Measurements from ENCODE around the gene SATB2.

SATB2 gene

DNA sequence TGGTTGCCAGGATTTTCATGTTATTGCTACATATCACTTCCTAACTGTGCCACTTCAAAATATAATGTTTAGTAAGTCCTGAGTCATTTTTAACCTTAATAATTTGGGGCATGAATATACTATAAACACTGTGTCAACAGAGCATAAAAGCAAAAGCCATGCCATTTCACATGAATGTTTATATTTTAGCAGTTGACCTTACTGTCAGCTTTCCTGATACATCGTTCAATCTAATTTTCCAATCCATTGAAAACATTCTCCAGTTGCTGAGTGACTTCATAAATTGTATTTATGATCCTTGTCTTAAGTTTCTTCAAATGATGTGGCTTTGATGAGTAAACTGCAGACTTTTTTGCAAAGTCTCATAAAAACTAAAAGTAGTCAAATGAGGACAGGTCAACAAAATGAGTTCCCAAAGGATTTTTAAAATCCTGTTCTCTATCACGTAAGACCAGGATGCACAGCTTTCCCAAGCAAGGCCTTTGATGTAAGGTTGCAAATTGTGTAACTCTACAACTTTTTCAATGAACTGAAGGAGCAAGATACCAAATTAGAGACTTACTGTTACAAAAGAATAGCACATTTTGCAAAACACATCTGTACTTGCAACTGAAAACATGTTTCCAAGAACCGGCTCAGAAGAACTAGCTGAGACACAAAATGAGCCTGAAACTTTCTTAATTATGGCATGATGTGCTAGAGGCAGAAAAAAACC is 117.7 kb downstream of the SATB2 start:
- H2AFZ ChIP-seq (ENCODE audit: low read length): no peak overlapping the region
- no peak overlapping the region for H3K14ac ChIP-seq (ENCODE audit: low read length)
- no peak overlapping the region for H4K91ac ChIP-seq (ENCODE audit: low read depth, low read length, poor library complexity)
- no peak overlapping the region for H3K9ac ChIP-seq (ENCODE audit: low read depth, low read length, poor library complexity)
- H2AK5ac ChIP-seq (ENCODE audit: low read depth, low read length): no peak overlapping the region
- no peaks in the 10 kb centered on the region for H3K27me3 ChIP-seq (ENCODE audit: control insufficient read depth in 3 of 3, insufficient read depth in 3 of 3, low read depth in 1 of 3, low read length in 3 of 3)
- H3K23ac ChIP-seq (ENCODE audit: low read depth, low read length, poor library complexity): no peak overlapping the region
- no peak overlapping the region for H2BK15ac ChIP-seq (ENCODE audit: low read length)
- H3K79me1 ChIP-seq (ENCODE audit: low read depth, low read length): no peaks in the 10 kb centered on the region
- no peaks in the 10 kb centered on the region for H3K36me3 ChIP-seq (replicated peaks in 1 of 2; ENCODE audit: control insufficient read depth in 2 of 2, insufficient read depth in 2 of 2, low read length in 2 of 2)
- no peak for DNase-seq (ENCODE audit: low spot score)
- H2BK5ac ChIP-seq (ENCODE audit: low read length): no peak overlapping the region
- H3K4me2 ChIP-seq (ENCODE audit: insufficient read depth, low read length, poor library complexity, severe bottlenecking): no peak overlapping the region
- no peak overlapping the region for H3K27ac ChIP-seq (replicated peaks; ENCODE audit: low read length)
- no peak overlapping the region for H3K18ac ChIP-seq (ENCODE audit: low read length)
- no peak overlapping the region for H2BK12ac ChIP-seq (ENCODE audit: low read length)
- H2BK120ac ChIP-seq (ENCODE audit: low read depth, low read length): no peak overlapping the region
- H3K4me3 ChIP-seq (ENCODE audit: low read length in 2 of 2): no peak overlapping the region
- no peak overlapping the region for H4K8ac ChIP-seq (ENCODE audit: low read depth, low read length)
- WGBS, 2 donors (ENCODE audit: extremely low coverage in 2 of 2, insufficient read length in 2 of 2, insufficient replicate concordance in 1 of 2): no CpG with 5 or more reads among the region's 3 CpGs
- no peaks in the 10 kb centered on the region for H3K9me3 ChIP-seq (replicated peaks in 1 of 2; ENCODE audit: control insufficient read depth in 2 of 2, insufficient read depth in 1 of 2, low read depth in 1 of 2, low read length in 2 of 2)
- H3K4ac ChIP-seq (ENCODE audit: low read length): no peak overlapping the region
- no peaks in the 10 kb centered on the region for H3K4me1 ChIP-seq (ENCODE audit: control insufficient read depth in 2 of 2, insufficient read depth in 1 of 2, low read depth in 1 of 2, low read length in 2 of 2)

DNA sequence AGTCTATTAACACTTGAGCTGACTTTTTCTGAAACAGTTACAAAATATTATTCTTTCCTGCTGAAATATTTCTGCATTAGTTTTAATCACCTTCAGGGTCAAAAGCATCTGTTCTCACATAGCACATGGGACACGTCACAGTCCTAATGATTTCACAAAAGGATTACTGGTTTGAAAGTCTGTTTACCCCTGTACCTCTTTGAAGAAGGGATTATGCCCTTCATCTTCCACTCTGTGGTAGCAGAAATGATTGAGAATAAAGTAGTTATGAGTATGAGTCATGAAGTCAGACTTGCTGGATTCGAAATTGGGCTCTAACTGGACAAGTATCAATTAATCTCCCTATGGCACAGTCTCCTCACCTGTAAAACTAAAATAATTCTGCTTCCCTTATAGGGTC is 121.2 kb downstream of the SATB2 start:
- Histone ChIP-seq H4K8ac (ENCODE audit: low read depth, low read length) (no peak overlapping the region), H3K18ac (ENCODE audit: low read length) (no peak overlapping the region)

DNA sequence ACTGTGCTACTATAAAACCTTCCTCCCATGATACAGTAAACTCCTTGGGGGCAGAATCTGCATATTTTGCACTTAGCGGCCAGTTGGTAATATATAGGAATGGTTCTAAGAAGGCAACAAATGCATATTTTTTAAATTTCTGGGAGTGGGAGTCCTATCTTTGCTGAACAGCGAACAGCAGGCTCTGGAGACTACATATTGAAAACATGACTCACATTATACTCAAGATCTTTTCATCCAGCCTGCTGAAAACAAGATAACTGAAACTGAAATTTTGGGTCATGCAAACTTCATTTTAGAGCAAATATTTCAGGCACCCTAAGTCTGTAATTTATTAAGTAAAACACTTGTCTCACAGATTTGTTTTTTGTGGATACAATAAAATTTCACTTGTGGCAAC is 122.2 kb downstream of the SATB2 start:
- Histone ChIP-seq H3K4ac (ENCODE audit: low read length) (no peak overlapping the region), H2BK15ac (ENCODE audit: low read length) (no peak overlapping the region), H3K4me1 (ENCODE audit: control insufficient read depth in 2 of 2, insufficient read depth in 1 of 2, low read depth in 1 of 2, low read length in 2 of 2) (no peaks in the 10 kb centered on the region), H3K9me3 (replicated peaks in 1 of 2; ENCODE audit: control insufficient read depth in 2 of 2, insufficient read depth in 1 of 2, low read depth in 1 of 2, low read length in 2 of 2) (no peaks in the 10 kb centered on the region), H3K14ac (ENCODE audit: low read length) (no peak overlapping the region), H4K8ac (ENCODE audit: low read depth, low read length) (no peak overlapping the region), H2BK120ac (ENCODE audit: low read depth, low read length) (no peak overlapping the region), H2BK5ac (ENCODE audit: low read length) (no peak overlapping the region), H3K79me1 (ENCODE audit: low read depth, low read length) (no peaks in the 10 kb centered on the region), H3K18ac (ENCODE audit: low read length) (no peak overlapping the region), H3K27me3 (ENCODE audit: control insufficient read depth in 3 of 3, insufficient read depth in 3 of 3, low read depth in 1 of 3, low read length in 3 of 3) (no peaks in the 10 kb centered on the region), H3K23ac (ENCODE audit: low read depth, low read length, poor library complexity) (no peak overlapping the region), H3K4me3 (ENCODE audit: low read length in 2 of 2) (no peak overlapping the region), H3K4me2 (ENCODE audit: insufficient read depth, low read length, poor library complexity, severe bottlenecking) (no peak overlapping the region), H3K36me3 (replicated peaks in 1 of 2; ENCODE audit: control insufficient read depth in 2 of 2, insufficient read depth in 2 of 2, low read length in 2 of 2) (no peaks in the 10 kb centered on the region), H3K27ac (replicated peaks; ENCODE audit: low read length) (no peak overlapping the region), H3K9ac (ENCODE audit: low read depth, low read length, poor library complexity) (no peak overlapping the region), H2AK5ac (ENCODE audit: low read depth, low read length) (no peak overlapping the region), H4K91ac (ENCODE audit: low read depth, low read length, poor library complexity) (no peak overlapping the region), H2BK12ac (ENCODE audit: low read length) (no peak overlapping the region), H2AFZ (ENCODE audit: low read length) (no peak overlapping the region)
- no CpG with 5 or more reads among the region's 2 CpGs for WGBS, 2 donors (ENCODE audit: extremely low coverage in 2 of 2, insufficient read length in 2 of 2, insufficient replicate concordance in 1 of 2)
- no peak for DNase-seq (ENCODE audit: low spot score)

More for the DNA sequence above, 121.2 kb downstream of the SATB2 start:
- Histone ChIP-seq H3K4me1 (ENCODE audit: control insufficient read depth in 2 of 2, insufficient read depth in 1 of 2, low read depth in 1 of 2, low read length in 2 of 2) (no peaks in the 10 kb centered on the region), H3K9ac (ENCODE audit: low read depth, low read length, poor library complexity) (no peak overlapping the region), H2BK5ac (ENCODE audit: low read length) (no peak overlapping the region), H3K27me3 (ENCODE audit: control insufficient read depth in 3 of 3, insufficient read depth in 3 of 3, low read depth in 1 of 3, low read length in 3 of 3) (no peaks in the 10 kb centered on the region), H2BK120ac (ENCODE audit: low read depth, low read length) (no peak overlapping the region), H3K4ac (ENCODE audit: low read length) (no peak overlapping the region), H3K9me3 (replicated peaks in 1 of 2; ENCODE audit: control insufficient read depth in 2 of 2, insufficient read depth in 1 of 2, low read depth in 1 of 2, low read length in 2 of 2) (no peaks in the 10 kb centered on the region), H4K91ac (ENCODE audit: low read depth, low read length, poor library complexity) (no peak overlapping the region), H2AFZ (ENCODE audit: low read length) (no peak overlapping the region), H2BK15ac (ENCODE audit: low read length) (no peak overlapping the region), H3K23ac (ENCODE audit: low read depth, low read length, poor library complexity) (no peak overlapping the region), H3K4me3 (ENCODE audit: low read length in 2 of 2) (no peak overlapping the region), H2AK5ac (ENCODE audit: low read depth, low read length) (no peak overlapping the region), H3K27ac (replicated peaks; ENCODE audit: low read length) (no peak overlapping the region), H3K79me1 (ENCODE audit: low read depth, low read length) (no peaks in the 10 kb centered on the region), H3K14ac (ENCODE audit: low read length) (no peak overlapping the region), H3K4me2 (ENCODE audit: insufficient read depth, low read length, poor library complexity, severe bottlenecking) (no peak overlapping the region), H2BK12ac (ENCODE audit: low read length) (no peak overlapping the region), H3K36me3 (replicated peaks in 1 of 2; ENCODE audit: control insufficient read depth in 2 of 2, insufficient read depth in 2 of 2, low read length in 2 of 2) (no peaks in the 10 kb centered on the region)
- no CpG with 5 or more reads among the region's 2 CpGs for WGBS, 2 donors (ENCODE audit: extremely low coverage in 2 of 2, insufficient read length in 2 of 2, insufficient replicate concordance in 1 of 2)
- DNase-seq (ENCODE audit: low spot score): no peak

DNA sequence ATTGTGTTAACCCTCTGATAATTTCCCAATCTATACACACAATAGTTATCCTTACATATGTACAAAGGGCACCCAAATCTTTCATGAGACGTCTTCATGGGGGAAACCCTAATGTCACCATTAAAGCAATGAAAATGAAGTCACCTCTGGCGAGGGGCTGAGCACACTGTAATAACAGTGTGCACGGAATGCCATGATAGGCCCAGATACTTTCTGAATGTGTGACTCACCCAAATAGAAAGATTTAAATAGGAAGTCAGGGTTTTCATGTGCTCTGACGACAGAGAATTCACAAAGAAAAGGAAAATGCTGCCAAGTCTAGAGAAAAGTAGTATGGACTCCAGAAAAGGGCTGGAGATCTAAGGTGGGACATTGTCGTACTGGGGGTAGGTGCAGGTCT is 128.3 kb downstream of the SATB2 start:
- Histone ChIP-seq H2BK120ac (ENCODE audit: low read depth, low read length) (no peak overlapping the region), H3K14ac (ENCODE audit: low read length) (no peak overlapping the region), H3K9ac (ENCODE audit: low read depth, low read length, poor library complexity) (no peak overlapping the region), H2AFZ (ENCODE audit: low read length) (no peak overlapping the region), H2AK5ac (ENCODE audit: low read depth, low read length) (no peak overlapping the region), H3K36me3 (replicated peaks in 1 of 2; ENCODE audit: control insufficient read depth in 2 of 2, insufficient read depth in 2 of 2, low read length in 2 of 2) (peaks cover 0 to 17% of the 10 kb centered on the region in 2 donors), H3K27ac (replicated peaks; ENCODE audit: low read length) (no peak overlapping the region), H4K91ac (ENCODE audit: low read depth, low read length, poor library complexity) (no peak overlapping the region), H2BK15ac (ENCODE audit: low read length) (no peak overlapping the region), H3K4me3 (ENCODE audit: low read length in 2 of 2) (no peak overlapping the region), H3K79me1 (ENCODE audit: low read depth, low read length) (no peaks in the 10 kb centered on the region), H2BK12ac (ENCODE audit: low read length) (no peak overlapping the region), H3K4me2 (ENCODE audit: insufficient read depth, low read length, poor library complexity, severe bottlenecking) (no peak overlapping the region), H3K18ac (ENCODE audit: low read length) (no peak overlapping the region), H2BK5ac (ENCODE audit: low read length) (no peak overlapping the region), H3K23ac (ENCODE audit: low read depth, low read length, poor library complexity) (no peak overlapping the region), H4K8ac (ENCODE audit: low read depth, low read length) (no peak overlapping the region), H3K4ac (ENCODE audit: low read length) (no peak overlapping the region), H3K27me3 (ENCODE audit: control insufficient read depth in 3 of 3, insufficient read depth in 3 of 3, low read depth in 1 of 3, low read length in 3 of 3) (no peaks in the 10 kb centered on the region), H3K9me3 (replicated peaks in 1 of 2; ENCODE audit: control insufficient read depth in 2 of 2, insufficient read depth in 1 of 2, low read depth in 1 of 2, low read length in 2 of 2) (peaks cover 0 to 1% of the 10 kb centered on the region in 2 donors), H3K4me1 (ENCODE audit: control insufficient read depth in 2 of 2, insufficient read depth in 1 of 2, low read depth in 1 of 2, low read length in 2 of 2) (no peaks in the 10 kb centered on the region)
- WGBS, 2 donors (ENCODE audit: extremely low coverage in 2 of 2, insufficient read length in 2 of 2, insufficient replicate concordance in 1 of 2): no CpG with 5 or more reads among the region's 5 CpGs
- DNase-seq (ENCODE audit: low spot score): no peak
